NCI-H2227 treated with DMSO at 0.1 percent for 48 hours (cell line): ENCODE results near the gene ZKSCAN5.

ENCODE experiments used
- DNase-seq: peaks from one replicate; lab custom pipeline; 2025; lab: John Stamatoyannopoulos, UW

The ZKSCAN5 gene

GRCh38 chr7:99504603-99505323, at the start of gene ZKSCAN5:
Gene ZKSCAN5, plus strand, starts transcription at chr7:99504662. Its CDS starts 1,383 bp downstream, at chr7:99506045.
- DNase-seq, result peak; percentile 99

- DNase-seq, result no peak
Measured at GRCh38 chr7:99455874-99456273, 48.6 kb upstream of the ZKSCAN5 start.

GRCh38 chr7:99456288-99456687, 48.2 kb upstream of the ZKSCAN5 start:
- no peak for DNase-seq

GRCh38 chr7:99457050-99457649, 47.3 kb upstream of the ZKSCAN5 start:
- no peak for DNase-seq

- no peak for DNase-seq
Measured at GRCh38 chr7:99457650-99458493, 46.6 kb upstream of the ZKSCAN5 start.

GRCh38 chr7:99459087-99459486, 45.4 kb upstream of the ZKSCAN5 start:
- DNase-seq, result no peak

GRCh38 chr7:99460651-99461050, 43.8 kb upstream of the ZKSCAN5 start:
- no peak for DNase-seq

- DNase-seq, result no peak
Measured at GRCh38 chr7:99461221-99461620, 43.2 kb upstream of the ZKSCAN5 start.

- no peak for DNase-seq
Measured at GRCh38 chr7:99465421-99465768, 39.1 kb upstream of the ZKSCAN5 start.

- no peak for DNase-seq
Measured at GRCh38 chr7:99468336-99468918, 36.0 kb upstream of the ZKSCAN5 start.

- no peak for DNase-seq
Measured at GRCh38 chr7:99469381-99470065, 34.9 kb upstream of the ZKSCAN5 start.

GRCh38 chr7:99472561-99473314, 31.7 kb upstream of the ZKSCAN5 start, which contains the start of gene ZNF789:
Gene ZNF789, plus strand, starts transcription at chr7:99472890. Its CDS starts 3,567 bp downstream, at chr7:99476457.
- DNase-seq, result peak; percentile 98

- DNase-seq, result no peak
Measured at GRCh38 chr7:99473315-99473596, 31.2 kb upstream of the ZKSCAN5 start.

GRCh38 chr7:99476107-99476506, 28.4 kb upstream of the ZKSCAN5 start:
- DNase-seq, result no peak

- DNase-seq, result no peak
Measured at GRCh38 chr7:99478464-99479440, 25.7 kb upstream of the ZKSCAN5 start.

- DNase-seq, result no peak
Measured at GRCh38 chr7:99485094-99485493, 19.4 kb upstream of the ZKSCAN5 start.

GRCh38 chr7:99489235-99489634, 15.2 kb upstream of the ZKSCAN5 start:
- DNase-seq, result no peak

- DNase-seq, result no peak
Measured at GRCh38 chr7:99490878-99491277, 13.6 kb upstream of the ZKSCAN5 start.

- DNase-seq, result no peak
Measured at GRCh38 chr7:99493823-99494222, 10.6 kb upstream of the ZKSCAN5 start.
